ENCODE measurements around the gene KCNK15. TPM values are rescaled to one million over a fixed set of nuclear protein-coding genes. Genes with fewer than 3 reads are reported as not detected.

Gene KCNK15
- total RNA-seq, 1 experiment from 2014 or later = 0.33 TPM

- Histone ChIP-seq H3K18ac (ENCODE audit: insufficient read length, low read depth, low read length) (no peak overlapping the region), H2BK15ac (ENCODE audit: low read depth, low read length) (no peak overlapping the region), H3K23me2 (ENCODE audit: insufficient read length, low read depth, low read length, poor library complexity, severe bottlenecking) (peaks cover 8% of the 10 kb centered on the region), H3K56ac (ENCODE audit: insufficient read length, low read depth, low read length) (no peak overlapping the region), H2AK5ac (ENCODE audit: insufficient read length, low read length) (no peak overlapping the region), H2AFZ (ENCODE audit: low read length) (no peak overlapping the region), H3K23ac (ENCODE audit: insufficient read length, low read depth, low read length) (no peak overlapping the region), H4K8ac (replicated peaks; ENCODE audit: insufficient read length, low read depth, low read length) (no peak overlapping the region), H4K5ac (ENCODE audit: insufficient read length, low read depth, low read length) (no peak overlapping the region), H3T11ph (ENCODE audit: low read length) (no peak overlapping the region), H3K79me1 (ENCODE audit: insufficient read depth, low read depth, low read length, poor library complexity, severe bottlenecking) (no peaks in the 10 kb centered on the region), H2BK12ac (ENCODE audit: insufficient read length, low read depth, low read length) (no peak overlapping the region), H4K20me1 (ENCODE audit: control insufficient read depth, insufficient read depth, insufficient read length) (no peaks in the 10 kb centered on the region), H3K27me3 (ENCODE audit: insufficient read depth, low read length) (peaks cover 7% of the 10 kb centered on the region; the same call in 1 of the 2 replicates), H2BK5ac (ENCODE audit: insufficient read length, low read length) (no peak overlapping the region), H3K9me3 (ENCODE audit: control insufficient read depth, low read depth, low read length) (no peaks in the 10 kb centered on the region), H4K91ac (ENCODE audit: insufficient read length, low read depth, low read length) (no peak overlapping the region), H3K79me2 (ENCODE audit: insufficient read depth, low read length) (no peaks in the 10 kb centered on the region), H3K4ac (ENCODE audit: low read depth, low read length) (no peak overlapping the region), H3K14ac (ENCODE audit: insufficient read depth, low read length) (no peak overlapping the region), H2BK20ac (ENCODE audit: low read depth, low read length, poor library complexity, severe bottlenecking) (no peak overlapping the region), H3K27ac (ENCODE audit: insufficient read length, low read depth, low read length) (no peak overlapping the region), H3K4me2 (ENCODE audit: insufficient read depth, insufficient read length, low read length) (no peak overlapping the region), H3K4me1 (ENCODE audit: insufficient read depth, low read length) (no peaks in the 10 kb centered on the region), H2BK120ac (ENCODE audit: low read depth, low read length, poor library complexity, severe bottlenecking) (no peak overlapping the region), H3K9ac (ENCODE audit: extremely low read depth, insufficient read length, low read length) (no peak overlapping the region)
- TF ChIP-seq, protein P1, sequence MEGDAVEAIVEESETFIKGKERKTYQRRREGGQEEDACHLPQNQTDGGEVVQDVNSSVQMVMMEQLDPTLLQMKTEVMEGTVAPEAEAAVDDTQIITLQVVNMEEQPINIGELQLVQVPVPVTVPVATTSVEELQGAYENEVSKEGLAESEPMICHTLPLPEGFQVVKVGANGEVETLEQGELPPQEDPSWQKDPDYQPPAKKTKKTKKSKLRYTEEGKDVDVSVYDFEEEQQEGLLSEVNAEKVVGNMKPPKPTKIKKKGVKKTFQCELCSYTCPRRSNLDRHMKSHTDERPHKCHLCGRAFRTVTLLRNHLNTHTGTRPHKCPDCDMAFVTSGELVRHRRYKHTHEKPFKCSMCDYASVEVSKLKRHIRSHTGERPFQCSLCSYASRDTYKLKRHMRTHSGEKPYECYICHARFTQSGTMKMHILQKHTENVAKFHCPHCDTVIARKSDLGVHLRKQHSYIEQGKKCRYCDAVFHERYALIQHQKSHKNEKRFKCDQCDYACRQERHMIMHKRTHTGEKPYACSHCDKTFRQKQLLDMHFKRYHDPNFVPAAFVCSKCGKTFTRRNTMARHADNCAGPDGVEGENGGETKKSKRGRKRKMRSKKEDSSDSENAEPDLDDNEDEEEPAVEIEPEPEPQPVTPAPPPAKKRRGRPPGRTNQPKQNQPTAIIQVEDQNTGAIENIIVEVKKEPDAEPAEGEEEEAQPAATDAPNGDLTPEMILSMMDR (conservative IDR thresholded peaks at IDR 0.05) = no peak
- Mint-ChIP-seq H3K4me1 (peaks cover 16 to 43% of the 10 kb centered on the region in 2 experiments), H3K36me3 (ENCODE audit: insufficient read depth in 1 of 3, low read depth in 3 of 3) (no peaks in the 10 kb centered on the region), H3K4me3 (no peak overlapping the region), H3K9me3 (no peaks in the 10 kb centered on the region; a peak in 1 of 5 replicates), H3K27ac (no peak overlapping the region), H3K27me3 (ENCODE audit: low read depth) (peaks cover 66% of the 10 kb centered on the region)
- DNase-seq = no peak
- WGBS (ENCODE audit: extremely low coverage, insufficient read length, low lambda C conversion rate) = no CpG with 5 or more reads among the region's 7 CpGs
Measured at GRCh38 chr20:44743080-44743701, 2.5 kb upstream of the KCNK15 start.
